Right atrium auricular region (tissue), 2 donors: ENCODE results near the gene SNX18. TPM values are rescaled to one million over a fixed set of nuclear protein-coding genes. Genes with fewer than 3 reads are reported as not detected.

ENCODE experiments used
- DNase-seq: peaks from one replicate; pipeline ENCODE4 v3.0.0-alpha.2; 2019; ENCODE audit warnings: low spot score
- H3K27ac ChIP-seq, 2 donors: fragments of 200-600 bp; sonication (generic); 1 replicate in 1 of 2; 2 replicates in 1 of 2; pipeline ENCODE4 v1.5.1; 2016 to 2019
- H3K27me3 ChIP-seq, 2 donors: fragments of 200-600 bp; sonication (generic); one replicate each; pipeline versions ENCODE4 v1.5.1 to v1.6.0; 2017 to 2019
- H3K36me3 ChIP-seq: fragments of 200-600 bp; sonication (generic); one replicate; pipeline ENCODE4 v1.5.1; 2016
- H3K4me1 ChIP-seq, 2 donors: fragments of 200-600 bp; sonication (generic); one replicate each; pipeline versions ENCODE4 v1.5.1 to v1.6.0; 2017 to 2019
- H3K4me3 ChIP-seq, 2 donors: fragments of 200-600 bp; sonication (generic); 1 replicate in 1 of 2; 2 replicates in 1 of 2; pipeline ENCODE4 v1.5.1; 2017 to 2019; ENCODE audit warnings: mild to moderate bottlenecking in 1 of 2, moderate library complexity in 1 of 2
- H3K9me3 ChIP-seq, 2 donors: fragments of 200-600 bp; sonication (generic); one replicate each; pipeline ENCODE4 v1.5.1; 2019
- CTCF ChIP-seq, 2 donors: fragments of 200-600 bp; sonication (generic); IDR thresholded peaks; one replicate each; pipeline ENCODE4 v1.5.1; 2019; ENCODE audit warnings: antibody characterized with exemption in 2 of 2
- total RNA-seq, 2 donors: library from RNA; depleted of rRNA; stranded (reverse); fragments of >200 nt; gene quantifications; one replicate each; pipeline ENCODE4 v1.1.0, GENCODE V29; 2016

SNX18 gene
- total RNA-seq, 2 donors from 2014 or later: 15.8 to 22.2 TPM

GRCh38 chr5:54580997-54581811 lies 63.6 kb downstream of the SNX18 start:
- peaks cover 0 to 4% of the 10 kb centered on the region in 2 donors for H3K9me3 ChIP-seq
- H3K27me3 ChIP-seq: no peaks in the 10 kb centered on the region
- H3K4me1 ChIP-seq: peaks cover 0 to 17% of the 10 kb centered on the region in 2 donors
- DNase-seq: no peak
- no peaks in the 10 kb centered on the region for H3K36me3 ChIP-seq
- no peak for TF ChIP-seq CTCF (IDR thresholded peaks at IDR 0.05)
- H3K4me3 ChIP-seq: no peak overlapping the region
- H3K27ac ChIP-seq: peak overlapping the region; percentile 47 to 69

- TF ChIP-seq CTCF (IDR thresholded peaks at IDR 0.05): no peak
- H3K27me3 ChIP-seq: no peaks in the 10 kb centered on the region
- peak overlapping the region; percentile 47 to 69 for H3K27ac ChIP-seq
- no peaks in the 10 kb centered on the region for H3K36me3 ChIP-seq
- H3K4me3 ChIP-seq: no peak overlapping the region
- peaks cover 0 to 12% of the 10 kb centered on the region in 2 donors for H3K9me3 ChIP-seq
- peaks cover 0 to 17% of the 10 kb centered on the region in 2 donors for H3K4me1 ChIP-seq
- DNase-seq: no peak
These were observed 64.4 kb downstream of the SNX18 start for GRCh38 chr5:54581831-54582548.

GRCh38 chr5:54586336-54586735 lies 68.8 kb downstream of the SNX18 start:
- Histone ChIP-seq H3K27me3 (no peaks in the 10 kb centered on the region), H3K9me3 (peaks cover 0 to 12% of the 10 kb centered on the region in 2 donors), H3K4me1 (peaks cover 0 to 10% of the 10 kb centered on the region in 2 donors), H3K36me3 (no peaks in the 10 kb centered on the region), H3K27ac (no peak overlapping the region), H3K4me3 (no peak overlapping the region)
- DNase-seq: no peak
- no peak for TF ChIP-seq CTCF (IDR thresholded peaks at IDR 0.05)

- no peak overlapping the region for H3K4me3 ChIP-seq
- H3K4me1 ChIP-seq: no peaks in the 10 kb centered on the region
- H3K27ac ChIP-seq: no peak overlapping the region
- DNase-seq: no peak
- H3K9me3 ChIP-seq: peaks cover 0 to 12% of the 10 kb centered on the region in 2 donors
- no peaks in the 10 kb centered on the region for H3K36me3 ChIP-seq
- TF ChIP-seq CTCF (IDR thresholded peaks at IDR 0.05): no peak
- H3K27me3 ChIP-seq: no peaks in the 10 kb centered on the region
These were observed 72.2 kb downstream of the SNX18 start for GRCh38 chr5:54589786-54590185.

GRCh38 chr5:54590824-54591223 lies 73.3 kb downstream of the SNX18 start:
- TF ChIP-seq CTCF (IDR thresholded peaks at IDR 0.05): no peak
- H3K36me3 ChIP-seq: no peaks in the 10 kb centered on the region
- H3K9me3 ChIP-seq: peaks cover 0 to 11% of the 10 kb centered on the region in 2 donors
- no peak overlapping the region for H3K27ac ChIP-seq
- H3K4me3 ChIP-seq: no peak overlapping the region
- H3K4me1 ChIP-seq: no peaks in the 10 kb centered on the region
- H3K27me3 ChIP-seq: no peaks in the 10 kb centered on the region
- DNase-seq: no peak
